Prostate gland (tissue), 2 donors: Measurements from ENCODE around the gene SLC35E3.

ENCODE experiments used
- POLR2A ChIP-seq: fragments of 450-650 bp; IDR thresholded peaks from one replicate; pipeline ENCODE4 v1.6.1; 2016; ENCODE audit warnings: antibody characterized with exemption, mild to moderate bottlenecking
- POLR2AphosphoS5 ChIP-seq: sonication (generic); formaldehyde crosslinking; IDR thresholded peaks from one replicate; pipeline ENCODE4 v1.6.1; 2017; ENCODE audit warnings: antibody characterized with exemption
- TF ChIP-seq, protein P1 (sequence below), 4 experiments: fragments of 200-600 bp in 2 of 4; fragments of 450-650 bp in 2 of 4; sonication (generic) in 2 of 4; IDR thresholded peaks; 1 replicate in 3 of 4; 2 replicates in 1 of 4; pipeline ENCODE4 v1.5.1; 2016 to 2019; ENCODE audit warnings: antibody characterized with exemption in 4 of 4, mild to moderate bottlenecking in 2 of 4, moderate library complexity in 2 of 4

DNA sequence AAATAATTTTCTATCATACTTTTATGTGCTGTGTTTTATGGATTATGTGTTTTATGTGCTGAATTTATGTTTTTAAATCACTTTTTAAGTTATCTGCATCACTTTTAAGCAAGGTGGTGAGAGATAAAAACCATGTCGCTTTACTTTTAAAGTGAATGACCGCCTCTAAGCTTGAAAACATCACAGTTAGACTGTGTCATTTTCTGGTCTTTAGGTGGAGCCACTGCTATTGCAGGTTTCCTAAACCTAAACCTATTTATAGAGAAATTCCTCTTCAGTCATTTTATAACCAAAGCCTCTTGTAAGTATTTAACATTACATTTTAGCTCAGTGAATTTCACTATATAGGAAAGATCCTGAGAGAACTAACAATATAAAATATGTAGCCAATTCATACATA lies 41.0 kb downstream of the SLC35E3 start:
- TF ChIP-seq, protein P1, sequence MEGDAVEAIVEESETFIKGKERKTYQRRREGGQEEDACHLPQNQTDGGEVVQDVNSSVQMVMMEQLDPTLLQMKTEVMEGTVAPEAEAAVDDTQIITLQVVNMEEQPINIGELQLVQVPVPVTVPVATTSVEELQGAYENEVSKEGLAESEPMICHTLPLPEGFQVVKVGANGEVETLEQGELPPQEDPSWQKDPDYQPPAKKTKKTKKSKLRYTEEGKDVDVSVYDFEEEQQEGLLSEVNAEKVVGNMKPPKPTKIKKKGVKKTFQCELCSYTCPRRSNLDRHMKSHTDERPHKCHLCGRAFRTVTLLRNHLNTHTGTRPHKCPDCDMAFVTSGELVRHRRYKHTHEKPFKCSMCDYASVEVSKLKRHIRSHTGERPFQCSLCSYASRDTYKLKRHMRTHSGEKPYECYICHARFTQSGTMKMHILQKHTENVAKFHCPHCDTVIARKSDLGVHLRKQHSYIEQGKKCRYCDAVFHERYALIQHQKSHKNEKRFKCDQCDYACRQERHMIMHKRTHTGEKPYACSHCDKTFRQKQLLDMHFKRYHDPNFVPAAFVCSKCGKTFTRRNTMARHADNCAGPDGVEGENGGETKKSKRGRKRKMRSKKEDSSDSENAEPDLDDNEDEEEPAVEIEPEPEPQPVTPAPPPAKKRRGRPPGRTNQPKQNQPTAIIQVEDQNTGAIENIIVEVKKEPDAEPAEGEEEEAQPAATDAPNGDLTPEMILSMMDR (IDR thresholded peaks at IDR 0.05): peak in 1 of 4 experiments; percentile 26
- TF ChIP-seq POLR2A: no peak
- no peak for TF ChIP-seq POLR2AphosphoS5
